ENCODE results near the gene AQP7.
"Not testable (repeated sequence)": the region's sequence is repeated elsewhere in the genome, so short reads cannot be mapped to it uniquely, and the experiment has no call there.

AQP7 gene

DNA sequence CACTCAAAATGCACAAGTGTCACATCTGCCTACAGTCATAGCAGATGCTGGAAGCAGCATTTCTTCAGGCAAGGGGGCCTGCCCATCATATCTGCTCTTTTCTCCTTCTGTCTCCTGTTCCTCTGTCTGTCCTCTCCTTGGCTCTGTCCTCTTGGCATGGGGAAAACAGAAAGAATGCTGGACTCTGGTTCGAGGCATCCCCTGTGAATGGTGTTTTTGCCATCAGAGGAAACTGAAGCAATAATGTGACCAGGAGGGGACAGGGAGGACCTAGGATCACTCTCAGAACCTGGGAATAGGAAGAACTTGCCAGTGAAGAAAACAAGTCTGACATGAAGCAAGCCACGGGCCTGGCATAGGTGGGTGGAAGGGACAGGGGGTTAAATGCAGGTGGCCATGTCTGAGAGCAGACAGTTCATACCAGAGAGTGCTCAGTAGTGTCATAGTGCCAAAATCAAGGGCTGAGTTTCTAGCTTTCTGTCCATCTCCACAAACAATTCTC lies 35.3 kb downstream of the AQP7 start:
- no peak for DNase-seq

- DNase-seq: not testable (repeated sequence)
Observed at GRCh38 chr9:33364814-33365213, 37.6 kb downstream of the AQP7 start.

- no peak for DNase-seq
Observed at GRCh38 chr9:33364127-33364526, 38.2 kb downstream of the AQP7 start.

DNA sequence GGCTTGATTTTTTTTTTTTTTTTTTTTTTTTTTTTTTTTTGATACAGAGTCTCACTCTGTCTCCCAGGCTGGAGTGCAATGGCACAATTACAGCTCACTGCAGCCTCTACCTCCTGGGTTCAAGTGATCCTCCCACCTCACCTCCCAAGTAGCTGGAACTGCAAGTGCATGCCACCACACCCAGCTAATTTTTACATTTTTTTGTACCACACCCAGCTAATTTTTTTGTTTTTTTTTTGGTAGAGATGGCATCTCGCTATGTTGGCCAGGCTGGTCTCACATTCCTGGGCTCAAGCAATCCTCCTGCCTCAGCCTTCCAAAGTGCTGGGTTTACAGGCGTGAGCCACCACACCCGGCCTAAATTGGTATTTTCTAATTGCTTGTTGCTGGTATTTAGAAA lies 43.7 kb downstream of the AQP7 start:
- not testable (repeated sequence) for DNase-seq

GRCh38 chr9:33355933-33356332 lies 46.4 kb downstream of the AQP7 start:
- DNase-seq: no peak

DNA sequence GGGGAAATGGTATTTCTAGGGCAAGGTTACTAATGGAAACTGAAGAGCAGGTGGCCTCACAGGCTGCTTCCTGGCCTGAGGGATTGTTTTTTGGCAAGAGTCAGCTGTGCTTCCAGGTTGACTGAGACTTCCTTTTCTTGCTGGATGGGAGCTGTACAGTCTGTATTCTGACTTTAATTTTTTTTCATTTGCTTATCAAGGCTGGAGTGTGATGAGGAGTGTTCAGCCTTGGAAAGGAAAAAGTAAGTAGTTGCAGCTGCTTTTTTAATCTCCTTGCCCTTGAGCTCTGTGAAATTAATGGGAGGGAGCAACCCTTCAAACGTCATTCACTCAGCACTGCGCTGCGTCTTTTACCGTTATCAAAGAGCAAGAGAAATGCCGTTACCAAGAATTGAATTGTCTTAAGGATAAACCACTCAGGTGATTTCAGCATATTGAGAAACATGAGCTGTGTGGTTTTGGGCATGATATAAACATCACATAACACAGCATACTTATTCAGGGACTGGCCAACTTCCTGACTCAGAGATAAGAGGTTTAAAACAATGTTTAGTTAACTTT lies 47.6 kb downstream of the AQP7 start:
- no peak for DNase-seq

DNA sequence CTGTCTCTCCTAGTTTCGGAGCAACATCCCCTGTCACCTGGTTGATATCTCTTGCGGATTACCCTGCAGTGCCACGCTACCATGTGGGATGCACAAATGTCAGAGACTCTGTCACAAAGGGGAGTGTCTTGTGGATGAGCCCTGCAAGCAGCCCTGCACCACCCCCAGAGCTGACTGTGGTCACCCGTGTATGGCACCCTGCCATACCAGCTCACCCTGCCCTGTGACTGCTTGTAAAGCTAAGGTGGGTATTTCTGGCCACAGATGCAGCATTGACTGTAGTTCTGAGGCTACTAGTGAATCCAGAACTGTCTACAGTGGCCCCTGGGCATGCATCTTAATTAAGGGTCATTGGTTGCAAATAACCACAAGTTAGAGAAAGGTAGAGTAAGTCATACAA lies 50.8 kb downstream of the AQP7 start:
- DNase-seq: no peak

DNA sequence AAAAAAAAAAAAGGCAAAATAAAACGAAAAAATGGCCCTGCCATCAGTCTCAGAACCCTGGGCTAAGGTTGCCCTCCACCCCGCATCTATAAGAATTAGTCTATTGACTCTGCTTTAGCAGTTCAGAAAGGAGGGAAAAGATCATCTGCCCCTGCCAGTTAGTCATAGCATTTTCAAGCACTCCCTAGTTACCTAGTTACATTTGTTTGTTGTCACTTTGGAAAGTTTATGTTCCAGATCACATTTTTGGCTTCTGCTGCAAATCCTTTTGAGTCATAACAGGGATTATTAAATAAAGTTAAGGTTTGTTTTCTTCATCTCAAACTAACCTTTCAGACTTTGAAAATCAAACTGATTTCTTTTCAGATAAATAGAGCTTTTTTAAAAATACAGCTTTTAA lies 52.1 kb downstream of the AQP7 start:
- no peak for DNase-seq

- no peak for DNase-seq
Observed at GRCh38 chr9:33349743-33350142, 52.6 kb downstream of the AQP7 start.

GRCh38 chr9:33348998-33349397 lies 53.4 kb downstream of the AQP7 start:
- no peak for DNase-seq

DNA sequence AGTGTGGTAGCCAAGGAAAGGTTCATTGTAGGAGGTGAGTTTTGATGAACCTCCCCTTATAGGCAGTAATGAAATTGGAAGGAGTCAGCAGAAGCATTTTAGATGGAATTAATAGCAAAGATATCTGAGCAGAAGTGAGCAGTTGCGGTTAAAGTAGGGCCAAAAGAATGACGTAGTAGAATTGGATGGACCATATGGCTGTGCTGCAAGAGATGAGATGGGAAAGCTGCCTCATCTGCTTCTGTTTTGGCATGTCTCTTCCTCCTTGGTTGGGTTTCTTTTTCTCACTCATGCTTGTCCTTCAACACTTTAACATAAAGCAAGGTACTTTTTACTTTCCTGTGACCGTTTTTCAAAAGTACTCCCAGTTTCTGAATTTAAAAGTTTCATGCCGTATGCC lies 55.8 kb downstream of the AQP7 start:
- DNase-seq: no peak

GRCh38 chr9:33344145-33344544 lies 58.2 kb downstream of the AQP7 start:
- no peak for DNase-seq

DNA sequence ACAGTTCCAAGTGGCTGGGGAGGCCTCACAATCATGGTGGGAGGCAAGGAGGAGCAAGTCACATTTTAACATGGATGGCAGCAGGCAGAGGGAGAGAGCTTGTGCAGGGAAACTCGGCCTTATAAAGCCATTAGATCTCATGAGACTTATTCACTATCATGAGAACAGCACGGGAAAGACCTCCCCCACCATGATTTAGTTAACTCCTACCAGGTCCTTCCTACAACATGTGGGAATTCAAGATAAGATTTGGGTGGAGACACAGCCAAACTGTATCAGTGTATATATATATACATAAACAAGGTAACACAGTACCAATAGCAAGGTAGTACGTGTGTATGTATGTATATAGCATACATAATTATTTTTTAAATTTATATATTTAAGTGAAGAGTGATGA lies 61.2 kb downstream of the AQP7 start:
- DNase-seq: no peak

DNA sequence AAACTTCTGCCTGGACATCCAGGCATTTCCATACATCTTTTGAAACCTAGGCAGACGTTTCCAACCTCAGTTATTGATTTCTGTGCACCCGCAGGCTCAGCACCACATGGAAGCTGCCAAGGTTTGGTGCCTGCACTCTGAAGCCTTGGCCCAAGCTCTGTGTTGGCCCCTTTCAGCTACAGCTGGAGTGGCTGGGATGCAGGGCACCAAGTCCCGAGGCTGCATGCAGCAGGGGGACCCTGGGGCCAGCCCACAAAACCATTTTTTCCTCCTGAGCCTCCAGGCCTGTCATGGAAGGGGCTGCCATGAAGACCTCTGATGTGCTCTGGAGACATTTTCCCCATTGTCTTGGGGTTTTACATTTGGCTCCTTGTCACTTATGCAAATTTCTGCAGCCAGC lies 62.2 kb downstream of the AQP7 start:
- DNase-seq: no peak

Data from activated naive CD4-positive, alpha-beta T cell treated with anti-CD3 and anti-CD28 coated beads, Interleukin-2, amount 50 U/mL, for 16 hours (primary cell).